GM23338 (cell line): ENCODE results near the gene MAPKBP1.

Source experiments
- CREB1 ChIP-seq: fragments of 250-450 bp; sonication (Bioruptor Pico); IDR thresholded peaks from 2 replicates; pipeline ENCODE4 v1.5.0; 2020; ENCODE audit warnings: low read depth, mild to moderate bottlenecking, moderate library complexity
- ETS1 ChIP-seq: IDR thresholded peaks from 2 replicates; pipeline ENCODE4 v1.6.1; 2016; ENCODE audit warnings: antibody characterized with exemption
- EZH2 ChIP-seq: fragments of 200-600 bp; sonication (generic); IDR thresholded peaks from one replicate; pipeline ENCODE4 v1.8.0; 2017; ENCODE audit warnings: antibody characterized with exemption, mild to moderate bottlenecking, low read depth; ENCODE audit not compliant: unreplicated experiment
- EZH2phosphoT487 ChIP-seq: fragments of 200-600 bp; sonication (generic); IDR thresholded peaks from one replicate; pipeline ENCODE4 v1.8.1; 2018; ENCODE audit warnings: antibody characterized with exemption; ENCODE audit not compliant: unreplicated experiment
- JUNB ChIP-seq: IDR thresholded peaks from one replicate; pipeline ENCODE4 v1.6.1; 2016; ENCODE audit warnings: antibody characterized with exemption; ENCODE audit not compliant: unreplicated experiment
- NANOG ChIP-seq: IDR thresholded peaks from 2 replicates; pipeline ENCODE4 v1.6.1; 2016; ENCODE audit warnings: antibody characterized with exemption, borderline replicate concordance
- POLR2AphosphoS5 ChIP-seq: IDR thresholded peaks from 2 replicates; pipeline ENCODE4 v1.6.1; 2016; ENCODE audit warnings: antibody characterized with exemption, low read depth
- REST ChIP-seq: IDR thresholded peaks from one replicate; pipeline ENCODE4 v1.6.1; 2018; ENCODE audit warnings: antibody characterized with exemption; ENCODE audit not compliant: unreplicated experiment
- STAT1 ChIP-seq: IDR thresholded peaks from one replicate; pipeline ENCODE4 v1.6.1; 2016; ENCODE audit warnings: antibody characterized with exemption; ENCODE audit not compliant: unreplicated experiment
- ZNF114 ChIP-seq: fragments of 250-450 bp; sonication (Bioruptor Pico); IDR thresholded peaks from 2 replicates; pipeline ENCODE4 v1.5.0; 2020; ENCODE audit warnings: mild to moderate bottlenecking, moderate library complexity
- ZNF331 ChIP-seq: fragments of 250-450 bp; sonication (Bioruptor Pico); IDR thresholded peaks from 2 replicates; pipeline ENCODE4 v1.5.0; 2020; ENCODE audit warnings: low read depth, mild to moderate bottlenecking, moderate library complexity
- ZNF462 ChIP-seq: fragments of 250-450 bp; sonication (Bioruptor Pico); IDR thresholded peaks from 2 replicates; pipeline ENCODE4 v1.5.0; 2020; ENCODE audit warnings: mild to moderate bottlenecking, moderate library complexity
- TF ChIP-seq, protein P1 (sequence below), 2 experiments: fragments of 200-600 bp in 1 of 2; sonication (generic) in 1 of 2; conservative IDR thresholded peaks; 2 replicates each; pipeline versions ENCODE4 v1.5.1 to v1.6.1; 2016 to 2017; ENCODE audit warnings: antibody characterized with exemption in 2 of 2, low read depth in 2 of 2, mild to moderate bottlenecking in 2 of 2, moderate library complexity in 1 of 2

GRCh38 chr15:41801185-41801584 lies 26.9 kb downstream of the MAPKBP1 start:
- TF ChIP-seq EZH2 (no peak), ZNF114 (CRISPR knock-in tag) (no peak), JUNB (no peak), ETS1 (no peak), REST (no peak), EZH2phosphoT487 (no peak), POLR2AphosphoS5 (no peak), STAT1 (no peak), CREB1 (CRISPR knock-in tag) (no peak), NANOG (no peak), ZNF462 (CRISPR knock-in tag) (no peak), ZNF331 (CRISPR knock-in tag) (no peak)
- TF ChIP-seq, protein P1, sequence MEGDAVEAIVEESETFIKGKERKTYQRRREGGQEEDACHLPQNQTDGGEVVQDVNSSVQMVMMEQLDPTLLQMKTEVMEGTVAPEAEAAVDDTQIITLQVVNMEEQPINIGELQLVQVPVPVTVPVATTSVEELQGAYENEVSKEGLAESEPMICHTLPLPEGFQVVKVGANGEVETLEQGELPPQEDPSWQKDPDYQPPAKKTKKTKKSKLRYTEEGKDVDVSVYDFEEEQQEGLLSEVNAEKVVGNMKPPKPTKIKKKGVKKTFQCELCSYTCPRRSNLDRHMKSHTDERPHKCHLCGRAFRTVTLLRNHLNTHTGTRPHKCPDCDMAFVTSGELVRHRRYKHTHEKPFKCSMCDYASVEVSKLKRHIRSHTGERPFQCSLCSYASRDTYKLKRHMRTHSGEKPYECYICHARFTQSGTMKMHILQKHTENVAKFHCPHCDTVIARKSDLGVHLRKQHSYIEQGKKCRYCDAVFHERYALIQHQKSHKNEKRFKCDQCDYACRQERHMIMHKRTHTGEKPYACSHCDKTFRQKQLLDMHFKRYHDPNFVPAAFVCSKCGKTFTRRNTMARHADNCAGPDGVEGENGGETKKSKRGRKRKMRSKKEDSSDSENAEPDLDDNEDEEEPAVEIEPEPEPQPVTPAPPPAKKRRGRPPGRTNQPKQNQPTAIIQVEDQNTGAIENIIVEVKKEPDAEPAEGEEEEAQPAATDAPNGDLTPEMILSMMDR (conservative IDR thresholded peaks at IDR 0.05; ENCODE audit: low read depth in 2 of 2) = no peak
